GM12891 (cell line): Measurements from ENCODE around the gene CAB39.

ENCODE experiments used
- PAX5 ChIP-seq: IDR thresholded peaks from 2 replicates; pipeline ENCODE4 v1.6.1; 2011; ENCODE audit warnings: low read length, moderate library complexity, mild to moderate bottlenecking; ENCODE audit not compliant: insufficient read depth, severe bottlenecking
- POLR2A ChIP-seq: IDR thresholded peaks from 2 replicates; pipeline ENCODE4 v1.6.1; 2011; ENCODE audit warnings: low read depth, low read length, control low read depth
- POLR2AphosphoS5 ChIP-seq: IDR thresholded peaks from 2 replicates; pipeline ENCODE4 v1.6.1; 2011; ENCODE audit warnings: low read depth, low read length, control low read depth
- POU2F2 ChIP-seq: IDR thresholded peaks from 2 replicates; pipeline ENCODE4 v1.6.1; 2011; ENCODE audit warnings: low read depth, mild to moderate bottlenecking, control low read depth, low read length, moderate library complexity
- SPI1 ChIP-seq: IDR thresholded peaks from 2 replicates; pipeline ENCODE4 v1.6.1; 2011; ENCODE audit warnings: low read depth, low read length, control low read depth
- TAF1 ChIP-seq: IDR thresholded peaks from 2 replicates; pipeline ENCODE4 v1.6.1; 2011; ENCODE audit warnings: low read depth, low read length, control low read depth

- no peak for TF ChIP-seq TAF1
- no peak for TF ChIP-seq POLR2AphosphoS5
- TF ChIP-seq POLR2A: no peak
- no peak for TF ChIP-seq POU2F2
- no peak for TF ChIP-seq SPI1
- TF ChIP-seq PAX5: no peak
Measured at GRCh38 chr2:230798769-230799399, 86.2 kb downstream of the CAB39 start.
